HG03108 (cell line): ENCODE results near the gene WNT3.

Experiments used
- ATAC-seq: cut with Tn5 transposase; IDR thresholded peaks from one replicate; pipeline ENCODE4 v1.9.1; 2021; ENCODE audit warnings: moderate library complexity; ENCODE audit not compliant: unreplicated experiment

The WNT3 gene

GRCh38 chr17:46837521-46837920 lies 19.0 kb upstream of the WNT3 start:
- ATAC-seq, result no peak

- ATAC-seq, result no peak
Measured at GRCh38 chr17:46836500-46836899, 18.0 kb upstream of the WNT3 start.

- no peak for ATAC-seq
Measured at GRCh38 chr17:46834846-46835245, 16.4 kb upstream of the WNT3 start.

GRCh38 chr17:46833840-46834208 lies 15.3 kb upstream of the WNT3 start:
- no peak for ATAC-seq

GRCh38 chr17:46832945-46833839 lies 14.7 kb upstream of the WNT3 start:
- ATAC-seq, result no peak

- ATAC-seq, result no peak
Measured at GRCh38 chr17:46832331-46832821, 13.9 kb upstream of the WNT3 start.

- ATAC-seq, result no peak
Measured at GRCh38 chr17:46831573-46832330, 13.3 kb upstream of the WNT3 start.

- no peak for ATAC-seq
Measured at GRCh38 chr17:46827274-46827673, 8.8 kb upstream of the WNT3 start.

GRCh38 chr17:46826116-46826515 lies 7.6 kb upstream of the WNT3 start:
- no peak for ATAC-seq

GRCh38 chr17:46823657-46824056 lies 5.2 kb upstream of the WNT3 start:
- no peak for ATAC-seq

- ATAC-seq, result no peak
Measured at GRCh38 chr17:46822388-46822921, 4.0 kb upstream of the WNT3 start.

GRCh38 chr17:46821482-46822387 lies 3.2 kb upstream of the WNT3 start:
- ATAC-seq, result no peak

GRCh38 chr17:46820592-46821450 lies 2.3 kb upstream of the WNT3 start:
- ATAC-seq, result no peak

GRCh38 chr17:46819906-46820351 lies 1.4 kb upstream of the WNT3 start:
- ATAC-seq, result no peak

GRCh38 chr17:46818929-46819859 lies 702 bp upstream of the WNT3 start:
- no peak for ATAC-seq

GRCh38 chr17:46817901-46818209 lies 637 bp downstream of the WNT3 start:
- ATAC-seq, result no peak

GRCh38 chr17:46817151-46817900 lies 1.2 kb downstream of the WNT3 start:
- ATAC-seq, result no peak
